Activated T-cell treated with anti-CD3 and anti-CD28 coated beads, Interleukin-2, amount 50 U/mL, for 4 hours (primary cell): ENCODE results near the gene ZNF496. TPM values are rescaled to one million over a fixed set of nuclear protein-coding genes. Genes with fewer than 3 reads are reported as not detected.
"Not testable (repeated sequence)": the region's sequence is repeated elsewhere in the genome, so short reads cannot be mapped to it uniquely, and the experiment has no call there.

Experiments used
- ATAC-seq, 2 donors: fragments of 200-7000 bp; cut with Tn5 transposase; one replicate each; pipeline ENCODE4 v1.10.0; 2021
- DNase-seq: peaks from one replicate; pipeline ENCODE4 v3.0.0-alpha.2; 2020
- H3K27me3 Mint-ChIP-seq: one replicate; pipeline ENCODE4 v1.8.0; 2021; ENCODE audit warnings: low read depth, mixed read lengths
- H3K36me3 Mint-ChIP-seq: one replicate; pipeline ENCODE4 v1.8.0; 2022; ENCODE audit warnings: mixed read lengths; ENCODE audit not compliant: insufficient read depth
- H3K4me1 Mint-ChIP-seq: one replicate; pipeline ENCODE4 v1.8.0; 2021; ENCODE audit warnings: low read depth, mixed read lengths
- H3K4me3 Mint-ChIP-seq: one replicate; pipeline ENCODE4 v1.8.0; 2021; ENCODE audit warnings: mild to moderate bottlenecking, moderate library complexity, mixed read lengths
- H3K9me3 Mint-ChIP-seq: one replicate; pipeline ENCODE4 v1.8.0; 2021; ENCODE audit warnings: mixed read lengths
- total RNA-seq, 3 donors: library from RNA; stranded (reverse); gene quantifications; one replicate each; pipeline ENCODE4 v1.2.1, GENCODE V29; 2021

The ZNF496 gene
- 10 to 100 TPM; 12.9 to 19.8 (median 17.6) TPM for total RNA-seq

DNA sequence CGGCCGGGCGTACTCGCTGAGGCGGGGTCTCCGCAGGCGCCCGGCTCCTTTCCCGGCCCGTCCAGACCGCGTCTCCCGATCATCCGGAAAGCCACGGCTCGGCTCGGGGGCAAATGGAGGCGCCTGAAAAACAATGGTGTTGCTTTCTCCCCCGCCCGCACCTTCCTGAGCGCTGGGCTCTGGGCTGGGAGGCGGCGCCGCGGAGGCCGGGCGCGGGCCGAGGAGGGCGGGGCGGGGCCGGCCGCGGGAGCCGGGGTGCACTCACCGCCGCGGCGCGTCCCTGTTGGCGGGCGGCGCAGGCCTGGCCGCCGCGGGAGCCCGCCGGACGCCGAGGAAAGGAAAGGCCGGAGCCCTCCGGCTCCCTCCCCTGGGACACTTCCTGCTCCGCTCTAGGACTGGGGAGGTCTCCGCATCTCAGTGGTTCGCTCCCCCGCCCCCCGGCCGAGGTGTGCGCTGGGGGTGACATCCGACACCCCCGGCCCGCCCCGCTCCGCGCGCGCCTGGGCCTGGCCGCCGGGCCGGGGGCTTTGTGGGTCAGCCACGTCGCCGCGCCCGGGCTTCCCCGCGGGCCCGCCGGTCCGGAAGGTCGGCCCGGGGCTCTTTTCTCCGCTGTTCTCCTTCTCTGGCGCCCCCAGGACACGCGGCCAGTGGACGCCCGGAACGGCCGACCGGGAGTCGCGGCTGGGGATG is at the start of gene ZNF496:
TSS of gene ZNF496 (minus strand) at position 343 of the 690 bp plus-strand sequence. CDS start 2,289 bp downstream, outside the sequence.
- Mint-ChIP-seq H3K4me3 (peak within 1 kb of the TSS; percentile 89), H3K36me3 (peaks cover 9% of the 10 kb centered on the region), H3K9me3 (no peaks in the 10 kb centered on the region), H3K4me1 (peaks cover 7% of the 10 kb centered on the region), H3K27me3 (no peaks in the 10 kb centered on the region)
- peak; percentile 53 for DNase-seq
- peak; percentile 70 to 74 for ATAC-seq

- H3K27me3 Mint-ChIP-seq = peaks cover 5% of the 10 kb centered on the region
- no peak overlapping the region for H3K4me3 Mint-ChIP-seq
- ATAC-seq = no peak
- H3K9me3 Mint-ChIP-seq = no peaks in the 10 kb centered on the region
- H3K4me1 Mint-ChIP-seq = peaks cover 3% of the 10 kb centered on the region
- H3K36me3 Mint-ChIP-seq = no peaks in the 10 kb centered on the region
- DNase-seq = no peak
Measured at GRCh38 chr1:247378334-247379073, 46.8 kb upstream of the ZNF496 start.

DNA sequence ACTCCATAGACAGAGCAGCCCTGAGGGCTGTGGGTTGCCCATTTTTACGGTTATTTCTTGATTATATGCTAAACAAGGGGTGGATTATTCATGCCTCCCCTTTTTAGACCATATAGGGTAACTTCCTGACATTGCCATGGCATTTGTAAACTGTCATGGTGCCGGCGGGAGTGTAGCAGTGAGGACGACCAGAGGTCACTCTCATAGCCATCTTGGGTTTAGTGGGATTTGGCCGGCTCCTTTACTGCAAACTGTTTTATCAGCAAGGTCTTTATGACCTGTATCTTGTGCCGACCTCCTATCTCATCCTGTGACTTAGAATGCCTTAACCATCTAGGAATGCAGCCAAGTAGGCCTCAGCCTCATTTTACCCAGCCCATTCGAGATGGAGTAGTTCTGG is 46.0 kb upstream of the ZNF496 start:
- not testable (repeated sequence) for H3K36me3 Mint-ChIP-seq, H3K4me1 Mint-ChIP-seq, ATAC-seq, H3K9me3 Mint-ChIP-seq, DNase-seq, H3K4me3 Mint-ChIP-seq, H3K27me3 Mint-ChIP-seq

DNA sequence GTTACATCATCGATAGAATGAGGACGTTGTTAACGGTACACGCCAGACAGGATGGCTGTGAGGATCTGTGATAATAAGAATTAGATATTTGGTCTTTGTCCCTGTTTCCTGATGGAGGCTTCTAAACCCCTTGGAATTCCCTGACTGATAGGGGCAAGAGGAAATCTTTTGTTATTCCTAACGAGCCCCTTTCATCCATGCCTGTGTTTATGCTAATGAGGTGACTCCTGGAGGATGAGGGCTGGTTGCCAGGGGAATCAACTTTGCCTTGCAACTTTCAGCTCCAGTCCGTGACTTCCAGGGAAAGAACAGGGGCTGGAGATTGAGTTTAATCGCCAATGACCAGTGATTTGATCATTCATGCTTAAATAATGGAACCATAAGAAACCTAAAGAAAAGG is 45.0 kb upstream of the ZNF496 start:
- no peak for ATAC-seq
- peaks cover 10% of the 10 kb centered on the region for H3K27me3 Mint-ChIP-seq
- H3K4me3 Mint-ChIP-seq = no peak overlapping the region
- H3K4me1 Mint-ChIP-seq = peaks cover 5% of the 10 kb centered on the region
- no peaks in the 10 kb centered on the region for H3K9me3 Mint-ChIP-seq
- no peak for DNase-seq
- H3K36me3 Mint-ChIP-seq = no peaks in the 10 kb centered on the region

- peaks cover 5% of the 10 kb centered on the region for H3K4me1 Mint-ChIP-seq
- peaks cover 13% of the 10 kb centered on the region for H3K27me3 Mint-ChIP-seq
- ATAC-seq (no peak), DNase-seq (no peak)
- no peaks in the 10 kb centered on the region for H3K9me3 Mint-ChIP-seq
- no peaks in the 10 kb centered on the region for H3K36me3 Mint-ChIP-seq
- no peak overlapping the region for H3K4me3 Mint-ChIP-seq
Measured at GRCh38 chr1:247375747-247376146, 44.1 kb upstream of the ZNF496 start.

GRCh38 chr1:247374651-247375334 is 43.1 kb upstream of the ZNF496 start:
- not testable (repeated sequence) for H3K9me3 Mint-ChIP-seq, H3K36me3 Mint-ChIP-seq, ATAC-seq, H3K4me3 Mint-ChIP-seq, H3K4me1 Mint-ChIP-seq, DNase-seq
- peaks cover 15% of the 10 kb centered on the region for H3K27me3 Mint-ChIP-seq

DNA sequence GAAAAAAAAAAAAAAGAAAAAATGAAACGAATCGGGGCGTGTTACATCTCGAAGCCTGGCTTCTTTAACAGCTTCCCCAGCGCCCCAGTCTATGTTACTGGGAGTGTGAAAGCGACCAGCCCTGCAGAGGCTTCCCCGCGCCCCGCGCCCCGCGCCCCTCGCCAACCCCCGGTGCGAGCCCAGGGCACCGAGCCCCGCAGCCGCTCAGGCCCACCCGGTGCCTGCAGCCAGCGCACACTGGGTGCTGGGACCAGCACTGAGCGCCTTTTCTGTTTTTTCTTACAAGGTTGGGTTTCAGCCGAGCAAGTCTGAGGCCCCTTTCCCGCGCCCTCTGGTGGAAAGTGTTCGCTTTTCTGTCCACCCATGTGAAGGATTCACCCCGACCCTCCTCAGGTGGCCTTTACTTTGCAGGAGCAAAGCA is 42.1 kb upstream of the ZNF496 start:
- Mint-ChIP-seq H3K9me3 (no peaks in the 10 kb centered on the region), H3K27me3 (peaks cover 14% of the 10 kb centered on the region)

DNA sequence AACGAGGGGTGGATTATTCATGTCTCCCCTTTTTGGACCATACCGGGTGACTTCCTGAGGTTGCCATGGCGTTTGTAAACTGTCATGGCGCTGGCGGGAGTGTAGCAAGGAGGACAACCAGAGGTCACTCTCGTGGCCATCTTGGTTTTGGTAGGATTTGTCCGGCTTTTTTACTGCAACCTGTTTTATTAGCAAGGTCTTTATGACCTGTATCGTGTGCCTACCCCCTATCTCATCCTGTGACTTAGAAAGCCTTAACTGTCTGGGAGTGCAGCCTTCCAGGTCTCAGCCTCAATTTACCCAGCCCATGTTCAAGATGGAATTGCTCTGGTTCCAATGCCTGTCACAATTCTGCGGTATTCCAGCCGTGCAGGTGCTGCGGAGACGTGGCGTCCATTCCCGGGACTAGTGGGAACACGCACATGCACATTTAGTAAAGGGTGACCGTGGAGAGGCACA is 40.2 kb upstream of the ZNF496 start:
- H3K9me3 Mint-ChIP-seq = no peaks in the 10 kb centered on the region
- ATAC-seq (no peak), DNase-seq (no peak)
- peaks cover 5% of the 10 kb centered on the region for H3K4me1 Mint-ChIP-seq
- no peak overlapping the region for H3K4me3 Mint-ChIP-seq
- H3K27me3 Mint-ChIP-seq = peaks cover 24% of the 10 kb centered on the region
- H3K36me3 Mint-ChIP-seq = no peaks in the 10 kb centered on the region

More for the DNA sequence above, 42.1 kb upstream of the ZNF496 start:
- peaks cover 5% of the 10 kb centered on the region for H3K4me1 Mint-ChIP-seq
- ATAC-seq = peak; percentile 79 to 82
- DNase-seq = peak; percentile 55
- no peak overlapping the region for H3K4me3 Mint-ChIP-seq
- H3K36me3 Mint-ChIP-seq = no peaks in the 10 kb centered on the region

DNA sequence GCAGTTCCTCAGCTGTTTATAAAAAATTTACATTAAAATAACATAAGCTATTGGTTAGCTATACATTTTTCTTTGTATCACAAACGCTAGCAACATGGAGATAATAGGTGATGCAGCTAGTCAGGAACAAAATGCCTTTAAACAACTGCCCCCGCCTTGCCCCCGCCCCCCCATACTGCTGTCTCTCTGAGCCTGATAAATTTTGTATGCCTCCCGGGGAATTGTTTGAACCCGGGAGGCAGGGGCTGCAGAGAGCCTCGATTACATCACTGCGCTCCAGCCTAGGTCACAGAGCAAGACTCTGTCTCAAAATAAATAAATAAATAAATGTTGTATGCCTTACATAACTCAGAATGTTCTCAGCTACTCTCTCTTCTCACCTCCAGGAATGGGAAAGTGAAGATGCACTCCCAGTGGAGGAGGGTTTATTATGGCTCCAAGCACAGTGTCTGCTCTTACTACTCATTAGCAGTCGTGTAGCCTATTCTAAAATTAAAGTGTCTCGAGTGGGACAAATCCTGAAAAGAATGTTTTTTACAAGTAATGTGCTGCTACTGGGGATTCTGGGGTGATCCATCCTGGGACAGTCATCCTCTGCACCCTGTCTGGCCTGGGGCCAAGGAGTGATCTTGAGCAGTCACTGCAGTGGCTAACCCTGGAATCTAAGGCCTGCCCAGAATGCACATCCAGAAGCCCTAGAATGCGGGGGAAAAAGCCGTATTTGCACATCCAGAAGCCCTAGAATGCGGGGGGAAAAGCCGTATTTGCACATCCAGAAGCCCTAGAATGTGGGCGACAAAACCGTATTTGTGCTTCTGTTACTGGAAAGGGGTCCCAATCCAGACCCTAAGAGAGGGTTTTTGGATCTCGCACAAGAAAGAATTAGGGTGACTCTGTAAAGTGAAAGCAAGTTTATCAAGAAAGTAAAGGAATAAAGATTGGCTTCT is 39.4 kb upstream of the ZNF496 start:
- Mint-ChIP-seq H3K9me3 (no peaks in the 10 kb centered on the region), H3K4me1 (peaks cover 5% of the 10 kb centered on the region)
- ATAC-seq = no peak

DNA sequence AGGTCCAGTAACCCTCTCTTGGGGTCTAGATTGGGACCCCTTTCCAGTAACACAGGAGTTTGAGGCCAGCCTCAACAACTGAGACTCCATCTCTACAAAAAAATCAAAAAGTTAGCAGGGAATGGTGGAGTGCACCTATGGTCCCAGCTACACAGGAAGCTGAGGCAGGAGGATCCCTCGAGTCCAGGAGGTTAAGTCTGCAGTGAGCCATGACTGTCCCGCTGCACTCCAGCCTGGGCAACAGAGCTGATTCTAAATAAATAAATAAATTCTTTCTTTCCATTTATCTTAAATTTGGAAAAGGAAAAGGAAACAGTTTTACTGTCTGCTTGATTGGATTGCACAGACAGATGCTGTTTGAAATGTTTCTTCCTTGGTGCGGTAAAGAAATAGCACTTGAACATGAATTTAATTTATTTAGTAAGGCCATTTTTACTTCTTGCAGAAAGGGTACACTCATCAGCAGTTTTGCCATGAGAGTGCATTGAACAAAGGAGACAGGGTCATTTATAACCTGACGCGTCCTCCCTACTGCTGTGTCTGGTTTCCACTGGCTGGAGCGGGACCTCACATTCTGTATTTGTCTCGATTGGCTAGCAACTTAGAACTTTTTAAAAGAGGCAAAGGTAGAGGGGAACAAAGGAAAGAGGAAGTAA is 37.0 kb upstream of the ZNF496 start:
- no peak overlapping the region for H3K4me3 Mint-ChIP-seq
- no peaks in the 10 kb centered on the region for H3K9me3 Mint-ChIP-seq
- H3K4me1 Mint-ChIP-seq = peaks cover 3% of the 10 kb centered on the region
- no peak for ATAC-seq
- DNase-seq = no peak
- H3K27me3 Mint-ChIP-seq = peaks cover 39% of the 10 kb centered on the region
- no peaks in the 10 kb centered on the region for H3K36me3 Mint-ChIP-seq

More for the DNA sequence above, 39.4 kb upstream of the ZNF496 start:
- H3K27me3 Mint-ChIP-seq = peaks cover 29% of the 10 kb centered on the region
- DNase-seq = no peak
- H3K36me3 Mint-ChIP-seq = no peaks in the 10 kb centered on the region
- no peak overlapping the region for H3K4me3 Mint-ChIP-seq

DNA sequence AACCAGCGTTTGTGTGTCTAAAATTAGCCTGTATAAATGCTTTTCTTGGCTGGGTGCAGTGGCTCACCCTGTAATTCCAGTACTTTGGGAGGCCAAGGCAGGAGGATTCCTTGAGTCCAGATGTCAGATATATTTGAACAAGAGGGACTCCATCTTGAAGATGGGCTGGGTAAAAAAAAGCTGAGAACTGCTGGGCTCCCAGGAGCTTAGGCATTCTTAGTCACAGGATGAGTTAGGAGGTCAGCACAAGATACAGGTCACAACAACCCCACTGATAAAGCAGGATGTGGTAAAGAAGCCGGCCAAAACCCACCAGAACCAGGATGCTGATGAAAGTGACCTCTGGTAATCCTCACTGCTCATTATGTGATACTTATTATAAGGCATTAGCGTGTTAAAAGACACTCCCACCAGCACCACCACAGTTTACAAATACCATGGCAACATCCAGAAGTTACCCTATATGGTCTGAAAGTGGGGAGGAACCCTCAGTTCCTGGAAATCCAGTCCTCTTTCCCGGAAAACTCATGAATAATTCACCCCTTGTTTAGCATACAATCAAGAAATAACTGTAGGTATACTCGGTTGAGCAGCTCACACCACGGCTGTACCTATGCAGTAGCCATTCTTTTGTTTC is 36.2 kb upstream of the ZNF496 start:
- peaks cover 42% of the 10 kb centered on the region for H3K27me3 Mint-ChIP-seq
- ATAC-seq = no peak

GRCh38 chr1:247366926-247367645 is 35.4 kb upstream of the ZNF496 start:
- no peak overlapping the region for H3K4me3 Mint-ChIP-seq
- H3K4me1 Mint-ChIP-seq = no peaks in the 10 kb centered on the region
- ATAC-seq = no peak
- H3K9me3 Mint-ChIP-seq = no peaks in the 10 kb centered on the region
- H3K27me3 Mint-ChIP-seq = peaks cover 40% of the 10 kb centered on the region
- DNase-seq = no peak
- no peaks in the 10 kb centered on the region for H3K36me3 Mint-ChIP-seq

More for the DNA sequence above, 36.2 kb upstream of the ZNF496 start:
- H3K36me3 Mint-ChIP-seq = no peaks in the 10 kb centered on the region
- no peak for DNase-seq
- peaks cover 2% of the 10 kb centered on the region for H3K4me1 Mint-ChIP-seq
- H3K9me3 Mint-ChIP-seq = no peaks in the 10 kb centered on the region
- no peak overlapping the region for H3K4me3 Mint-ChIP-seq
